GM12878 (cell line): Measurements from ENCODE around the gene PLCG2. TPM values are rescaled to one million over a fixed set of nuclear protein-coding genes. Genes with fewer than 3 reads are reported as not detected.

Experiments used
- BCL3 ChIP-seq: IDR thresholded peaks from 2 replicates; pipeline ENCODE4 v1.6.1; 2011; ENCODE audit warnings: borderline replicate concordance, low read depth, mild to moderate bottlenecking, moderate library complexity, low read length; ENCODE audit not compliant: insufficient read depth, poor library complexity, severe bottlenecking
- EZH2 ChIP-seq: IDR thresholded peaks from 2 replicates; pipeline ENCODE4 v1.6.1; 2012; ENCODE audit warnings: low read depth, mild to moderate bottlenecking, control low read depth, inconsistent platforms, low read length, borderline replicate concordance; ENCODE audit not compliant: control insufficient read depth
- JUNB ChIP-seq: IDR thresholded peaks from 2 replicates; pipeline ENCODE4 v1.6.1; 2016; ENCODE audit warnings: antibody characterized with exemption, mild to moderate bottlenecking
- LARP7 ChIP-seq: fragments of 450-650 bp; IDR thresholded peaks from 2 replicates; pipeline ENCODE4 v1.6.1; 2017; ENCODE audit warnings: mild to moderate bottlenecking
- NKRF ChIP-seq: fragments of 450-650 bp; conservative IDR thresholded peaks from 2 replicates; pipeline ENCODE4 v1.6.1; 2017; ENCODE audit warnings: mild to moderate bottlenecking, moderate library complexity
- NR2C2 ChIP-seq: IDR thresholded peaks from 2 replicates; pipeline ENCODE4 v1.6.1; 2011; ENCODE audit warnings: borderline replicate concordance, low read depth; ENCODE audit not compliant: control insufficient read depth, insufficient read length
- PML ChIP-seq: IDR thresholded peaks from 2 replicates; pipeline ENCODE4 v1.6.1; 2012; ENCODE audit warnings: low read length, inconsistent platforms
- RELA ChIP-seq: fragments of 450-650 bp; IDR thresholded peaks from 2 replicates; pipeline ENCODE4 v1.8.0; 2014; ENCODE audit warnings: borderline replicate concordance; ENCODE audit not compliant: partially characterized antibody
- SREBF1 ChIP-seq: IDR thresholded peaks from 2 replicates; pipeline ENCODE4 v1.6.1; 2012; ENCODE audit warnings: mild to moderate bottlenecking, low read length
- TCF12 ChIP-seq: IDR thresholded peaks from 2 replicates; pipeline ENCODE4 v1.6.1; 2011; ENCODE audit warnings: low read depth, mild to moderate bottlenecking, low read length
- ZBED1 ChIP-seq: IDR thresholded peaks from 2 replicates; pipeline ENCODE4 v1.6.1; 2016; ENCODE audit warnings: borderline replicate concordance
- ZBTB4 ChIP-seq: fragments of 450-650 bp; formaldehyde crosslinking; IDR thresholded peaks from 2 replicates; pipeline ENCODE4 v1.4.0; 2022; ENCODE audit warnings: mild to moderate bottlenecking, moderate library complexity
- ZNF622 ChIP-seq: fragments of 450-650 bp; IDR thresholded peaks from 2 replicates; pipeline ENCODE4 v1.6.1; 2017; ENCODE audit warnings: mild to moderate bottlenecking, inconsistent platforms
- ZSCAN29 ChIP-seq: fragments of 450-650 bp; IDR thresholded peaks from 2 replicates; pipeline ENCODE4 v1.6.1; 2017; ENCODE audit warnings: mild to moderate bottlenecking, moderate library complexity
- polyA plus RNA-seq, 11 experiments: library from polyadenylated mRNA; depleted of rRNA in 4 of 11; unstranded in 6 of 11; stranded (reverse) in 5 of 11; fragments of >200 nt; fragmentation: Nextera tagmentation in 4 of 11; fragmentation: Illumina TruSeq in 1 of 11; extraction: Ambion mirVana in 4 of 11; extraction: Trizol in 1 of 11; gene quantifications; 1 replicate in 1 of 11; 2 replicates in 10 of 11; pipeline versions ENCODE4 v1.2.1 to v1.2.3, GENCODE V29; 2011 to 2016; ENCODE audit warnings: inconsistent platforms in 2 of 11, missing spikeins in 2 of 11, low read depth in 1 of 11
- total RNA-seq, 4 experiments: library from RNA; depleted of rRNA in 3 of 4; stranded (reverse); fragments of >200 nt in 3 of 4; fragmentation: Illumina TruSeq in 1 of 4; extraction: Trizol in 1 of 4; gene quantifications; 2 replicates each; pipeline versions ENCODE4 v1.2.1 to v1.2.3, GENCODE V29; 2013 to 2021
- TF ChIP-seq, protein P1 (sequence below): fragments of 450-650 bp; IDR thresholded peaks from 2 replicates; pipeline ENCODE4 v1.6.1; 2016; ENCODE audit warnings: mild to moderate bottlenecking, moderate library complexity, borderline replicate concordance
- TF ChIP-seq, protein P2 (sequence below): fragments of 450-650 bp; IDR thresholded peaks from 2 replicates; pipeline ENCODE4 v1.6.1; 2016; ENCODE audit warnings: mild to moderate bottlenecking
- TF ChIP-seq, protein P3 (sequence below): IDR thresholded peaks from 2 replicates; pipeline ENCODE4 v1.6.1; 2011; ENCODE audit warnings: low read depth, mild to moderate bottlenecking, low read length, moderate library complexity, borderline replicate concordance; ENCODE audit errors: extremely low read depth

PLCG2 gene
- total and polyA plus RNA-seq, 10 of the 15 experiments (the other 5 are each of a cell fraction or from before 2014, with no cell fraction given): 47.6 to 256 (median 149) TPM

GRCh38 chr16:81808933-81809480, 29.9 kb downstream of the PLCG2 start (continued):
- TF ChIP-seq BCL3 (peak; percentile 17), NKRF (0 out of 2 replicates have a peak, but pooled peaks have one; percentile 27), ZBTB4 (no peak), EZH2 (no peak), ZBED1 (no peak; the same call in 1 of the 2 replicates), NR2C2 (no peak), JUNB (0 out of 2 replicates have a peak, but pooled peaks have one; percentile 18), TCF12 (peak; percentile 99), ZSCAN29 (0 out of 2 replicates have a peak, but pooled peaks have one; percentile 3), RELA (peak; percentile 63), PML (no peak), ZNF622 (no peak), LARP7 (no peak), SREBF1 (no peak)
- TF ChIP-seq, protein P1, sequence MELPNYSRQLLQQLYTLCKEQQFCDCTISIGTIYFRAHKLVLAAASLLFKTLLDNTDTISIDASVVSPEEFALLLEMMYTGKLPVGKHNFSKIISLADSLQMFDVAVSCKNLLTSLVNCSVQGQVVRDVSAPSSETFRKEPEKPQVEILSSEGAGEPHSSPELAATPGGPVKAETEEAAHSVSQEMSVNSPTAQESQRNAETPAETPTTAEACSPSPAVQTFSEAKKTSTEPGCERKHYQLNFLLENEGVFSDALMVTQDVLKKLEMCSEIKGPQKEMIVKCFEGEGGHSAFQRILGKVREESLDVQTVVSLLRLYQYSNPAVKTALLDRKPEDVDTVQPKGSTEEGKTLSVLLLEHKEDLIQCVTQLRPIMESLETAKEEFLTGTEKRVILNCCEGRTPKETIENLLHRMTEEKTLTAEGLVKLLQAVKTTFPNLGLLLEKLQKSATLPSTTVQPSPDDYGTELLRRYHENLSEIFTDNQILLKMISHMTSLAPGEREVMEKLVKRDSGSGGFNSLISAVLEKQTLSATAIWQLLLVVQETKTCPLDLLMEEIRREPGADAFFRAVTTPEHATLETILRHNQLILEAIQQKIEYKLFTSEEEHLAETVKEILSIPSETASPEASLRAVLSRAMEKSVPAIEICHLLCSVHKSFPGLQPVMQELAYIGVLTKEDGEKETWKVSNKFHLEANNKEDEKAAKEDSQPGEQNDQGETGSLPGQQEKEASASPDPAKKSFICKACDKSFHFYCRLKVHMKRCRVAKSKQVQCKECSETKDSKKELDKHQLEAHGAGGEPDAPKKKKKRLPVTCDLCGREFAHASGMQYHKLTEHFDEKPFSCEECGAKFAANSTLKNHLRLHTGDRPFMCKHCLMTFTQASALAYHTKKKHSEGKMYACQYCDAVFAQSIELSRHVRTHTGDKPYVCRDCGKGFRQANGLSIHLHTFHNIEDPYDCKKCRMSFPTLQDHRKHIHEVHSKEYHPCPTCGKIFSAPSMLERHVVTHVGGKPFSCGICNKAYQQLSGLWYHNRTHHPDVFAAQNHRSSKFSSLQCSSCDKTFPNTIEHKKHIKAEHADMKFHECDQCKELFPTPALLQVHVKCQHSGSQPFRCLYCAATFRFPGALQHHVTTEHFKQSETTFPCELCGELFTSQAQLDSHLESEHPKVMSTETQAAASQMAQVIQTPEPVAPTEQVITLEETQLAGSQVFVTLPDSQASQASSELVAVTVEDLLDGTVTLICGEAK: no peak
- TF ChIP-seq, protein P2, sequence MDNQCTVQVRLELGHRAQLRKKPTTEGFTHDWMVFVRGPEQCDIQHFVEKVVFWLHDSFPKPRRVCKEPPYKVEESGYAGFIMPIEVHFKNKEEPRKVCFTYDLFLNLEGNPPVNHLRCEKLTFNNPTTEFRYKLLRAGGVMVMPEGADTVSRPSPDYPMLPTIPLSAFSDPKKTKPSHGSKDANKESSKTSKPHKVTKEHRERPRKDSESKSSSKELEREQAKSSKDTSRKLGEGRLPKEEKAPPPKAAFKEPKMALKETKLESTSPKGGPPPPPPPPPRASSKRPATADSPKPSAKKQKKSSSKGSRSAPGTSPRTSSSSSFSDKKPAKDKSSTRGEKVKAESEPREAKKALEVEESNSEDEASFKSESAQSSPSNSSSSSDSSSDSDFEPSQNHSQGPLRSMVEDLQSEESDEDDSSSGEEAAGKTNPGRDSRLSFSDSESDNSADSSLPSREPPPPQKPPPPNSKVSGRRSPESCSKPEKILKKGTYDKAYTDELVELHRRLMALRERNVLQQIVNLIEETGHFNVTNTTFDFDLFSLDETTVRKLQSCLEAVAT: peak; percentile 79
- TF ChIP-seq, protein P3, sequence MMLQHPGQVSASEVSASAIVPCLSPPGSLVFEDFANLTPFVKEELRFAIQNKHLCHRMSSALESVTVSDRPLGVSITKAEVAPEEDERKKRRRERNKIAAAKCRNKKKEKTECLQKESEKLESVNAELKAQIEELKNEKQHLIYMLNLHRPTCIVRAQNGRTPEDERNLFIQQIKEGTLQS: no peak
